SK-N-SH treated with all-trans-retinoic acid at 6 μM for 48 hours (cell line): Measurements from ENCODE around the gene NEURL1.

ENCODE experiments used
- ARNTL ChIP-seq: fragments of 450-650 bp; formaldehyde crosslinking; IDR thresholded peaks from 2 replicates; pipeline ENCODE4 v1.5.0; 2020; ENCODE audit warnings: low read depth, mild to moderate bottlenecking, moderate library complexity, borderline replicate concordance
- BACH2 ChIP-seq: fragments of 250-450 bp; sonication (Bioruptor Pico); IDR thresholded peaks from 2 replicates; pipeline ENCODE4 v1.9.0; 2021; ENCODE audit warnings: mild to moderate bottlenecking, borderline replicate concordance
- GLIS3 ChIP-seq: fragments of 250-450 bp; sonication (Bioruptor Pico); IDR thresholded peaks from 2 replicates; pipeline ENCODE4 v1.5.0; 2020; ENCODE audit warnings: mild to moderate bottlenecking, moderate library complexity
- ZFP3 ChIP-seq: fragments of 250-450 bp; sonication (Bioruptor Pico); IDR thresholded peaks from 2 replicates; pipeline ENCODE4 v1.5.0; 2020; ENCODE audit warnings: mild to moderate bottlenecking, moderate library complexity
- ZNF565 ChIP-seq: fragments of 450-650 bp; formaldehyde crosslinking; conservative IDR thresholded peaks from 2 replicates; pipeline ENCODE4 v1.5.0; 2020; ENCODE audit warnings: low read depth, mild to moderate bottlenecking, moderate library complexity
- TF ChIP-seq, protein P1 (sequence below): fragments of 250-450 bp; sonication (Bioruptor Pico); IDR thresholded peaks from 2 replicates; pipeline ENCODE4 v1.5.1; 2021; ENCODE audit warnings: mild to moderate bottlenecking, moderate library complexity
- TF ChIP-seq, protein P2 (sequence below): fragments of 250-450 bp; sonication (Bioruptor Pico); IDR thresholded peaks from 2 replicates; pipeline ENCODE4 v1.8.0; 2020; ENCODE audit warnings: mild to moderate bottlenecking, moderate library complexity, borderline replicate concordance
- TF ChIP-seq, protein P3 (sequence below): fragments of 250-450 bp; sonication (Bioruptor Pico); IDR thresholded peaks from 2 replicates; pipeline ENCODE4 v1.5.1; 2020; ENCODE audit warnings: low read depth, mild to moderate bottlenecking, moderate library complexity

DNA sequence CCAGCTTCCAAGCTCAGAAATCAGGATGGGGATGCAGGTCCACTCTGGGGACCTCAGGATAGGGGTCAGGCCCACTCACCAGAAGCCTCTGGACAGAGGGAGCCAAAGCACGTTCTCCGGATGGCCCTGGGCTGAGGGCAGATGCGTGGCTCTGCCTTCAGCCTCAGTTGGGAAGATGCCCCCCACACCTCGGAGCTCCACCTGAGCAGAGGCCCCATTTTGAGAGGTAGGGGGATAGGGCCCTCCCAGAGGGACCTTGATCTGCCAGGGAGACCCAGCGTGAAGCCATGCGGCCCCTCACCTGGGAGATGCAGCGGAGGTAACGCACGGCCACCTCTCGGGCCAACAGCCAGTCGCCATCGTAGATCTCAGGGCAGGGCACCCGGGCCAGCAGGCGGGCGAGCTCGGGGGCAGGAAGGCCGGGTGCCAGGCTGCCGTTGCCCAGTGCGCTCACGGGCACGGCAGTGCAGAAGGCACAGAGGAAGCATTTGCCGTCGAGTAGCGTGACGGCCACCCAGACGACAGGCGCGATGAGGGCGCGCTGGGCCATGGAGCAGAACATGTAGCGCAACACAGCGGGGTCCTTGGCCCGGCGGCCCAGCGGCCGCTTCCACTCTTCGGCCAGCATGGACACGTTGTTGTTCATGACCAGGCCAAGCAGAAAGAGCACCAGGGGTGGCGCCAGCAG, 35.5 kb upstream of the NEURL1 start:
- TF ChIP-seq, protein P1, sequence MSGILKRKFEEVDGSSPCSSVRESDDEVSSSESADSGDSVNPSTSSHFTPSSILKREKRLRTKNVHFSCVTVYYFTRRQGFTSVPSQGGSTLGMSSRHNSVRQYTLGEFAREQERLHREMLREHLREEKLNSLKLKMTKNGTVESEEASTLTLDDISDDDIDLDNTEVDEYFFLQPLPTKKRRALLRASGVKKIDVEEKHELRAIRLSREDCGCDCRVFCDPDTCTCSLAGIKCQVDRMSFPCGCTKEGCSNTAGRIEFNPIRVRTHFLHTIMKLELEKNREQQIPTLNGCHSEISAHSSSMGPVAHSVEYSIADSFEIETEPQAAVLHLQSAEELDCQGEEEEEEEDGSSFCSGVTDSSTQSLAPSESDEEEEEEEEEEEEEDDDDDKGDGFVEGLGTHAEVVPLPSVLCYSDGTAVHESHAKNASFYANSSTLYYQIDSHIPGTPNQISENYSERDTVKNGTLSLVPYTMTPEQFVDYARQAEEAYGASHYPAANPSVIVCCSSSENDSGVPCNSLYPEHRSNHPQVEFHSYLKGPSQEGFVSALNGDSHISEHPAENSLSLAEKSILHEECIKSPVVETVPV (CRISPR knock-in tag), result no peak
- TF ChIP-seq ZNF565 (CRISPR knock-in tag), result no peak
- TF ChIP-seq, protein P2, sequence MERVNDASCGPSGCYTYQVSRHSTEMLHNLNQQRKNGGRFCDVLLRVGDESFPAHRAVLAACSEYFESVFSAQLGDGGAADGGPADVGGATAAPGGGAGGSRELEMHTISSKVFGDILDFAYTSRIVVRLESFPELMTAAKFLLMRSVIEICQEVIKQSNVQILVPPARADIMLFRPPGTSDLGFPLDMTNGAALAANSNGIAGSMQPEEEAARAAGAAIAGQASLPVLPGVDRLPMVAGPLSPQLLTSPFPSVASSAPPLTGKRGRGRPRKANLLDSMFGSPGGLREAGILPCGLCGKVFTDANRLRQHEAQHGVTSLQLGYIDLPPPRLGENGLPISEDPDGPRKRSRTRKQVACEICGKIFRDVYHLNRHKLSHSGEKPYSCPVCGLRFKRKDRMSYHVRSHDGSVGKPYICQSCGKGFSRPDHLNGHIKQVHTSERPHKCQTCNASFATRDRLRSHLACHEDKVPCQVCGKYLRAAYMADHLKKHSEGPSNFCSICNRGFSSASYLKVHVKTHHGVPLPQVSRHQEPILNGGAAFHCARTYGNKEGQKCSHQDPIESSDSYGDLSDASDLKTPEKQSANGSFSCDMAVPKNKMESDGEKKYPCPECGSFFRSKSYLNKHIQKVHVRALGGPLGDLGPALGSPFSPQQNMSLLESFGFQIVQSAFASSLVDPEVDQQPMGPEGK (CRISPR knock-in tag), result no peak
- TF ChIP-seq, protein P3, sequence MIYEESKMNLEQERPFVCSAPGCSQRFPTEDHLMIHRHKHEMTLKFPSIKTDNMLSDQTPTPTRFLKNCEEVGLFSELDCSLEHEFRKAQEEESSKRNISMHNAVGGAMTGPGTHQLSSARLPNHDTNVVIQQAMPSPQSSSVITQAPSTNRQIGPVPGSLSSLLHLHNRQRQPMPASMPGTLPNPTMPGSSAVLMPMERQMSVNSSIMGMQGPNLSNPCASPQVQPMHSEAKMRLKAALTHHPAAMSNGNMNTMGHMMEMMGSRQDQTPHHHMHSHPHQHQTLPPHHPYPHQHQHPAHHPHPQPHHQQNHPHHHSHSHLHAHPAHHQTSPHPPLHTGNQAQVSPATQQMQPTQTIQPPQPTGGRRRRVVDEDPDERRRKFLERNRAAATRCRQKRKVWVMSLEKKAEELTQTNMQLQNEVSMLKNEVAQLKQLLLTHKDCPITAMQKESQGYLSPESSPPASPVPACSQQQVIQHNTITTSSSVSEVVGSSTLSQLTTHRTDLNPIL, result no peak
- no peak for TF ChIP-seq GLIS3 (CRISPR knock-in tag)
- no peak for TF ChIP-seq BACH2
- no peak for TF ChIP-seq ZFP3
- no peak for TF ChIP-seq ARNTL
